ENCODE results near the gene NRG3. TPM values are rescaled to one million over a fixed set of nuclear protein-coding genes. Genes with fewer than 3 reads are reported as not detected.
A peak's percentile ranks its signal among the peaks of the same experiment; 100 is the strongest.

NRG3 gene
- total RNA-seq, 2 experiments from 2014 or later, result not detected

- ATAC-seq (ENCODE audit: poor library complexity) (no peak), DNase-seq (no peak)
- Mint-ChIP-seq H3K4me1 (ENCODE audit: low read depth) (no peaks in the 10 kb centered on the region), H3K36me3 (ENCODE audit: low read depth) (no peaks in the 10 kb centered on the region), H3K4me3 (no peak overlapping the region), H3K27ac (no peak overlapping the region), H3K27me3 (no peaks in the 10 kb centered on the region), H3K9me3 (peaks cover 11% of the 10 kb centered on the region)
- H3K9me3 ChIP-seq (ENCODE audit: control insufficient read depth in 1 of 2, insufficient read depth in 1 of 2, low read length in 2 of 2), result peaks cover 4 to 7% of the 10 kb centered on the region in 2 experiments
- H3K4me1 ChIP-seq (ENCODE audit: insufficient read depth, low read length), result no peaks in the 10 kb centered on the region
- ChIA-PET POLR2A (no interaction called here), CTCF (no interaction called here)
- no peaks in the 10 kb centered on the region for H3K27me3 ChIP-seq (ENCODE audit: control insufficient read depth in 1 of 2, insufficient read depth in 2 of 2, low read length in 2 of 2)
- intact Hi-C loops (cut with DNase I, micrococcal nuclease), result no loop called here
- H3K4me3 ChIP-seq (ENCODE audit: low read length), result no peak overlapping the region
- H3K36me3 ChIP-seq (ENCODE audit: insufficient read depth, low read length), result no peaks in the 10 kb centered on the region
- no peak for TF ChIP-seq CTCF (IDR thresholded peaks at IDR 0.05)
- no peak overlapping the region for H3K27ac ChIP-seq (ENCODE audit: low read depth in 1 of 2, low read length in 2 of 2)
These were observed 554.3 kb downstream of the NRG3 start for GRCh38 chr10:82429302-82429701.

- POLR2A ChIA-PET, result no interaction called here
- no peak for TF ChIP-seq CTCF (IDR thresholded peaks at IDR 0.05)
- Histone ChIP-seq H3K9me3 (ENCODE audit: control insufficient read depth in 1 of 2, insufficient read depth in 1 of 2, low read length in 2 of 2) (peaks cover 0 to 11% of the 10 kb centered on the region in 2 experiments), H3K27ac (ENCODE audit: low read depth in 1 of 2, low read length in 2 of 2) (no peak overlapping the region), H3K4me1 (ENCODE audit: insufficient read depth, low read length) (no peaks in the 10 kb centered on the region), H3K4me3 (ENCODE audit: low read length) (no peak overlapping the region), H3K36me3 (ENCODE audit: insufficient read depth, low read length) (no peaks in the 10 kb centered on the region), H3K27me3 (ENCODE audit: control insufficient read depth in 1 of 2, insufficient read depth in 2 of 2, low read length in 2 of 2) (no peaks in the 10 kb centered on the region)
- CTCF ChIA-PET, result no interaction called here
- ATAC-seq (ENCODE audit: poor library complexity) (no peak), DNase-seq (peak in 1 of 14 experiments; percentile 5)
- Mint-ChIP-seq H3K4me3 (no peak overlapping the region), H3K9me3 (no peaks in the 10 kb centered on the region), H3K36me3 (ENCODE audit: low read depth) (no peaks in the 10 kb centered on the region), H3K4me1 (ENCODE audit: low read depth) (no peaks in the 10 kb centered on the region), H3K27me3 (no peaks in the 10 kb centered on the region), H3K27ac (no peak overlapping the region)
- intact Hi-C loops (cut with DNase I, micrococcal nuclease), result no loop called here
These were observed 563.3 kb downstream of the NRG3 start for GRCh38 chr10:82438277-82438676.

GRCh38 chr10:82440775-82441174 lies 565.8 kb downstream of the NRG3 start:
- ATAC-seq (ENCODE audit: poor library complexity) (no peak), DNase-seq (no peak)
- Histone ChIP-seq H3K9me3 (ENCODE audit: control insufficient read depth in 1 of 2, insufficient read depth in 1 of 2, low read length in 2 of 2) (peaks cover 0 to 11% of the 10 kb centered on the region in 2 experiments), H3K27me3 (ENCODE audit: control insufficient read depth in 1 of 2, insufficient read depth in 2 of 2, low read length in 2 of 2) (no peaks in the 10 kb centered on the region), H3K36me3 (ENCODE audit: insufficient read depth, low read length) (no peaks in the 10 kb centered on the region), H3K4me3 (ENCODE audit: low read length) (no peak overlapping the region), H3K27ac (ENCODE audit: low read depth in 1 of 2, low read length in 2 of 2) (no peak overlapping the region), H3K4me1 (ENCODE audit: insufficient read depth, low read length) (no peaks in the 10 kb centered on the region)
- Mint-ChIP-seq H3K27me3 (no peaks in the 10 kb centered on the region), H3K4me1 (ENCODE audit: low read depth) (no peaks in the 10 kb centered on the region), H3K4me3 (no peak overlapping the region), H3K27ac (no peak overlapping the region), H3K36me3 (ENCODE audit: low read depth) (no peaks in the 10 kb centered on the region), H3K9me3 (peaks cover 3% of the 10 kb centered on the region)
- POLR2A ChIA-PET, result no interaction called here
- intact Hi-C loops (cut with DNase I, micrococcal nuclease), result no loop called here
- CTCF ChIA-PET, result no interaction called here
- no peak for TF ChIP-seq CTCF (IDR thresholded peaks at IDR 0.05)
